Activated T-helper 1 cell treated with anti-CD3 and anti-CD28 coated beads, Interleukin-2, amount 50 U/mL, for 16 hours (primary cell): ENCODE results near the gene SORBS2.

Source experiments
- DNase-seq, 2 donors: peaks; one replicate each; pipeline ENCODE4 v3.0.0-alpha.2; 2020; ENCODE audit warnings: low read depth in 1 of 2, low spot score in 1 of 2

The SORBS2 gene

GRCh38 chr4:185801471-185801870 is 10.5 kb downstream of the SORBS2 start:
- no peak for DNase-seq

DNA sequence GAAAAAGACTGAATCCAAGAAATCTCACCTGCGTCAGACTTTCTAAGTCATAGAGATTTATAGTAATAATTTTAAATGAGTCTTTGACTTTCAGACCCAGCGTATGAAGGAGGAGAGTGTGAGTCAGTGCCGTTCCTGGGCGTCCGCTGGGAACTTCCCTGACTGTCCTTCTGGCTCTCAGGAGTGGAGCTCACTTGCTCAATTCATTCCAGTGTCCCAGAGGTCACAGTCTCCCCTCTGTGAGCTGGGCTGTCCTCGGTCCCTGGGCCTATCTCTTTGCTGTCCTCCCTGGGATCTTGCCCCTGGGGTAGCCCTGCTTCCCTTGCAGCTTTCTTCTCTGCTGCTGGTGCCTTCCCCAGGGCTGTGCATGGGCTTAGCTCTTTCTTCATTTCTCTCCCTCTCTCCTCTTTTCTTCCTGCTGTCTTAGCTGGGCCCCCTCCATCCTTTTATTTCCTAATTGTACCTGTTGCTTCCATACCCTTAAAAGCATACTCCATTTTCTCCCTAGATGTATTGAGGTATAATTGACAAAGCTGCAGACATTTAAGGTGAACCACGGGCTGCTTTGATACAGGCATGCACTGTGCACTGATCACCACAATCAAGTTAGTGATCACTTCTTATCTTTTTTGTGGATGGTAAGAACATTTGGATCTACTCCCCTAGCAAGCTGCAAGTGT is 11.6 kb downstream of the SORBS2 start:
- no peak for DNase-seq

GRCh38 chr4:185799442-185799841 is 12.6 kb downstream of the SORBS2 start:
- no peak for DNase-seq

DNA sequence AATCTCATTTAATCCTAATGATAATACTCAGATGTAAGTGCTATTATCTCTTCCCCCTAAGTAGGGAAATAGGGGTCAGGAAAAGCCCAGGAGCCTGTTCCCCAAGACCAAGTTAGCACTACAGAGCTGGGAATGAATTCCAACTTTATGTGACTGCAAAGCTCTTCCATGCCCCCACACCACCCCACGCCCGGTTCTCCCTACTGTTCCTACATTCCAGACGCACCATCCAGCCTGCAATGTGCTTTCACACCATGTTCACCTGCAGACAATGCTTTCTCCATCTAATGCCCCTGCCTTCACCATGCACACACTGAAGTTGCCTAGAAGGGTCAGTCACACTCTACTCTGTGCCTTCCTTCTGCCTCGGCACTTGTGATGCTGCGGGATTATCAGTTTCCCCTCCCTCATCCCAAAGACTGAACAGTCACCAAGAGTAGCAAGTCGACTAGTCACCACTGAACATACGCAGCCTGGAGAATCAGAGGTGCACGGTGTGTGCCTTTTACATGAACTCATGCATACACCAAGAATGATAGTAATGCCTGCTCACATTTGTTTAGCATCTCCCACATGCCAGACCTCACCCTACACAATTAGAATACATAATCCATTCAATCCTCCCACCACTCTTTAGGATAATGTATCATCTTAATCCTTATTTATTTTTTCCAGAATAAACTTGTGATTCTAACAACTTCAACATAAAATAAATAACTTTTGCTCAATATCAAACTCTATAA is 14.2 kb downstream of the SORBS2 start:
- DNase-seq, result no peak

DNA sequence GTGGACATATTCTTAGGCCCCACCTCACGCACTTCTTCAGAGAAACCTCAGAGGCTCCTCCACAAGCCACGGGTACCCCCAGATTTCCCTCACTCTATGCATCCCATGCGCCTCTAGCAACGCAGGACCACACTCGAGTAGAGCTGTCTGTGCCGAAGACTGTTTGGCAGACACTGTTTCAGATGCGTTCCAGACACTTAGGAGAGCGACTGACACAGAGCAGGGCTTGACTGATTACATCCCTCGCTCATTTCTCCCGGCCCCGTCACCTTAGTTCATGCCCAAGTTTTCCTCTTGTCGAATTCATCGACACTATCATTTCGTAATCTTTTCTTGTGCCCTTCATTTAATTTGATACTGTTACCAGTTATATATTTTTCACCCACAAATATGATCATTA is 15.0 kb downstream of the SORBS2 start:
- DNase-seq, result no peak

GRCh38 chr4:185796176-185796575 is 15.8 kb downstream of the SORBS2 start:
- DNase-seq, result no peak

DNA sequence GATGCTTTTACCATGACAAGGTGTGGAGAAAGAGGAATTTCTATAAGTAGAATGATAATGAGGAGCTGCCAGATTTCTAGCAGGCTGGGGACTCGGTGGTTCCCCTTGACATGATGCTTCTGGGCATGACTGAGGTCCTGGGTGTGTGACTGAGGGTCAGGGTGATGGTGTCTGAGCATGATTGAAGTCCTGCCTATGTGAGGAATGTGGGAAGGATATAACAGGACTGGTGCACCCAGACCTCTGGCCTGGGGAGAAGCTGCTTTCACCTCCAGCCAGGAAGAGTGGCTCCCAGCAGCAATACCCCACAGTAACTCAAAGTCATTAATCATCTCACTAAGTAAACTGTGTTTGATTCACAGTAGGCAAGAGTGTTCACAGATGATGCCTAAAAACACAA is 17.4 kb downstream of the SORBS2 start:
- no peak for DNase-seq

DNA sequence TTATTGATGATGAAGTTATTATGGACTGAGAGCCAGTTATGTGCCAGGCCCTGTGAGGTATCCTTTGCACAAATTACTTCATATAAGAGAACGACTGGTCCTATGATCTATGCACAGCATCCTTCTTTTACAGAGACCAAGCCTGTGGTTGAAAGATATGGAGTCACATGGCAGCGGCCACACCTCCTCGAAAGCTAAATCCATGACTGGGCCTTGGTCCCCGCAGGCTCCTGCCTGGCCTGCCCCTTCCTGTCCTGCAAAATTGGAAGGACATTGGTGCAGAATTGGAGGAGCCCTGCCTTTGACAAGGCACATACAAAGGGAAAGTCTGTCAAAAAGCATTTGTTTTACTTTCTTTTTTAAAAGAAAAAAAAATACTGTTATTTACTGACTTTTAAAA is 18.3 kb downstream of the SORBS2 start:
- no peak for DNase-seq

- DNase-seq, result no peak
These were observed 18.9 kb downstream of the SORBS2 start for GRCh38 chr4:185793116-185793485.

- no peak for DNase-seq
These were observed 19.4 kb downstream of the SORBS2 start for GRCh38 chr4:185792384-185793115.

- DNase-seq, result no peak
These were observed 23.9 kb downstream of the SORBS2 start for GRCh38 chr4:185787926-185788679.

- no peak for DNase-seq
These were observed 25.6 kb downstream of the SORBS2 start for GRCh38 chr4:185786422-185786821.

- no peak for DNase-seq
These were observed 28.4 kb downstream of the SORBS2 start for GRCh38 chr4:185783574-185783973.

- DNase-seq, result no peak
These were observed 29.5 kb downstream of the SORBS2 start for GRCh38 chr4:185782523-185782922.

- no peak for DNase-seq
These were observed 30.3 kb downstream of the SORBS2 start for GRCh38 chr4:185781555-185782215.

- DNase-seq, result no peak
These were observed 31.5 kb downstream of the SORBS2 start for GRCh38 chr4:185780472-185780871.

DNA sequence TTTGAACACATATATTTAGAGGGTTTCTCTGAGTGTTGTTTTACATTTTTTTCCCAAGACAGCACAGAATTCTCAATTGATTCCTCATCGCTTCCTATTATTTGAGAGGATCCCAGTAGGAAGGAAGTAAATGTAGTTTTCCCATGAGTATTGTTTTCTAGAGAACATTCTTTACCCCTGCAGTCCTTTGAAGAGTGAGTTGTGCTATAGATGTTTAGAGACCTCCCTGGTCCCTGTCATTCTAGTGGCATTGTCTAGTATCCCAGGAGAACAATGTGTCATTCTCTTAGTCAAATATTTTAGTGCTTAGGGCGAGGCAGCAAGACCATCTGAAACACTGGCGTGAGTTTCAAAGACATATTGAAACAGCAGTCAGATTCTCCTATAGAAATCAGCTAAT is 32.5 kb downstream of the SORBS2 start:
- no peak for DNase-seq

GRCh38 chr4:185778307-185778706 is 33.7 kb downstream of the SORBS2 start:
- DNase-seq, result no peak

GRCh38 chr4:185775792-185776555 is 36.0 kb downstream of the SORBS2 start:
- no peak for DNase-seq
